ENCODE results near the gene FAM174C.

- TF ChIP-seq CTCF (optimal IDR thresholded peaks at IDR 0.05 in 1 of 3, IDR thresholded peaks at IDR 0.05 in 1 of 3, conservative IDR thresholded peaks at IDR 0.05 in 1 of 3; ENCODE audit: extremely low read depth in 1 of 3, insufficient read depth in 2 of 3, low read length in 3 of 3): no peak
- TF ChIP-seq EZH2 (IDR thresholded peaks at IDR 0.05; ENCODE audit: low read length): no peak
Observed at GRCh38 chr19:1245494-1246264, 29.7 kb upstream of the FAM174C start.

Measured in keratinocyte (primary cell).